Tibial nerve (tissue), 4 donors: ENCODE measurements around the gene LMNB1. TPM values are rescaled to one million over a fixed set of nuclear protein-coding genes. Genes with fewer than 3 reads are reported as not detected.

ENCODE experiments used
- DNase-seq, 2 donors: peaks; one replicate each; pipeline ENCODE4 v3.0.0-alpha.2; 2019; ENCODE audit warnings: low spot score in 2 of 2
- H3K27ac ChIP-seq, 4 donors: fragments of 200-600 bp; sonication (generic) in 3 of 4; one replicate each; pipeline ENCODE4 v1.5.1; 2017 to 2019; ENCODE audit warnings: mild to moderate bottlenecking in 1 of 4
- H3K27me3 ChIP-seq, 2 donors: fragments of 200-600 bp; sonication (generic) in 1 of 2; one replicate each; pipeline versions ENCODE4 v1.5.1 to v1.6.0; 2017 to 2019
- H3K36me3 ChIP-seq, 3 donors: fragments of 200-600 bp; sonication (generic); one replicate each; pipeline ENCODE4 v1.5.1; 2018 to 2019
- H3K4me1 ChIP-seq, 4 donors: fragments of 200-600 bp; sonication (generic) in 3 of 4; one replicate each; pipeline ENCODE4 v1.5.1; 2017 to 2019
- H3K4me3 ChIP-seq, 4 donors: fragments of 200-600 bp; sonication (generic) in 3 of 4; one replicate each; pipeline ENCODE4 v1.5.1; 2017 to 2019; ENCODE audit warnings: mild to moderate bottlenecking in 1 of 4, moderate library complexity in 1 of 4
- H3K9me3 ChIP-seq, 4 donors: fragments of 200-600 bp; sonication (generic) in 3 of 4; one replicate each; pipeline ENCODE4 v1.5.1; 2017 to 2019
- CTCF ChIP-seq, 5 experiments: fragments of 200-600 bp in 3 of 5; fragments of 450-650 bp in 2 of 5; sonication (generic) in 3 of 5; IDR thresholded peaks; one replicate each; pipeline ENCODE4 v1.5.1; 2016 to 2019; ENCODE audit warnings: antibody characterized with exemption in 5 of 5, mild to moderate bottlenecking in 3 of 5, moderate library complexity in 2 of 5
- EP300 ChIP-seq, 2 donors: sonication (generic); formaldehyde crosslinking; IDR thresholded peaks; one replicate each; pipeline ENCODE4 v1.6.1; 2017; ENCODE audit warnings: antibody characterized with exemption in 2 of 2, mild to moderate bottlenecking in 1 of 2
- POLR2A ChIP-seq, 2 donors: fragments of 450-650 bp; IDR thresholded peaks; one replicate each; pipeline ENCODE4 v1.6.1; 2017; ENCODE audit warnings: antibody characterized with exemption in 2 of 2, mild to moderate bottlenecking in 2 of 2, moderate library complexity in 2 of 2
- WGBS, 2 donors: methylation state at CpG; one replicate each; pipeline ENCODE4 v1.1.5; 2018; 5-methylcytosine and 5-hydroxymethylcytosine counted together
- total RNA-seq, 4 donors: library from RNA; depleted of rRNA; stranded (reverse); fragments of >200 nt; gene quantifications; one replicate each; pipeline ENCODE4 v1.1.0, GENCODE V29; 2016

The LMNB1 gene
- total RNA-seq, 4 donors from 2014 or later = 5.2 to 18.9 (median 12.0) TPM

GRCh38 chr5:126878085-126878484 lies 101.1 kb downstream of the LMNB1 start:
- Histone ChIP-seq H3K36me3 (peaks cover 0 to 5% (median 0%) of the 10 kb centered on the region in 3 donors), H3K27me3 (no peaks in the 10 kb centered on the region), H3K9me3 (no peaks in the 10 kb centered on the region), H3K4me3 (no peak overlapping the region), H3K4me1 (no peaks in the 10 kb centered on the region), H3K27ac (no peak overlapping the region)
- DNase-seq = no peak
- TF ChIP-seq CTCF (IDR thresholded peaks at IDR 0.05) (no peak), POLR2A (IDR thresholded peaks at IDR 0.05) (no peak), EP300 (IDR thresholded peaks at IDR 0.05) (no peak)
- 87 to 93% methylated on average over 13 of the region's 13 CpGs for WGBS, 2 donors

DNA sequence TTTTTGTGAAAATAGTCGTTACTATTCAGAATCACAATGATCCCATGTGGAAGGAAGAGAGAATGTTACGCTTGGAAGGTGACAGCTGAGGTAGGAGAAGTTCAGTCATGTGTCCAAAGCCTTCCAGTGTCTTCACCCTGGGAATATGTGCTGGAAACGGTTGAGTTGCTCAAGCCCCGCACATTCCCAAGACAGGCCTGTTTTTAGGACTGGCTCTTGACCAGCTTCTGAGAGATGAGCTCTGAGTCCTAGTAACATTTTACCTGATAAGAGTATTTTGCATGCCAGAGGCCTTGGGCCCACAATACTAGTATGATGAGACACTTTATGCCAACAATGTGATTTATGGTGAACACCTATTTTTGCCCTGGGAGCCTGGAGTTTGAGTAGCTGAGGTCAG lies 101.7 kb downstream of the LMNB1 start:
- Histone ChIP-seq H3K9me3 (no peaks in the 10 kb centered on the region), H3K27ac (no peak overlapping the region), H3K4me1 (no peaks in the 10 kb centered on the region), H3K27me3 (no peaks in the 10 kb centered on the region), H3K36me3 (peaks cover 0 to 5% (median 0%) of the 10 kb centered on the region in 3 donors), H3K4me3 (no peak overlapping the region)
- TF ChIP-seq POLR2A (IDR thresholded peaks at IDR 0.05) = no peak
- TF ChIP-seq CTCF (IDR thresholded peaks at IDR 0.05) = no peak
- TF ChIP-seq EP300 (IDR thresholded peaks at IDR 0.05) = no peak
- WGBS, 2 donors = 90 to 92% methylated on average over 4 of the region's 4 CpGs
- no peak for DNase-seq

DNA sequence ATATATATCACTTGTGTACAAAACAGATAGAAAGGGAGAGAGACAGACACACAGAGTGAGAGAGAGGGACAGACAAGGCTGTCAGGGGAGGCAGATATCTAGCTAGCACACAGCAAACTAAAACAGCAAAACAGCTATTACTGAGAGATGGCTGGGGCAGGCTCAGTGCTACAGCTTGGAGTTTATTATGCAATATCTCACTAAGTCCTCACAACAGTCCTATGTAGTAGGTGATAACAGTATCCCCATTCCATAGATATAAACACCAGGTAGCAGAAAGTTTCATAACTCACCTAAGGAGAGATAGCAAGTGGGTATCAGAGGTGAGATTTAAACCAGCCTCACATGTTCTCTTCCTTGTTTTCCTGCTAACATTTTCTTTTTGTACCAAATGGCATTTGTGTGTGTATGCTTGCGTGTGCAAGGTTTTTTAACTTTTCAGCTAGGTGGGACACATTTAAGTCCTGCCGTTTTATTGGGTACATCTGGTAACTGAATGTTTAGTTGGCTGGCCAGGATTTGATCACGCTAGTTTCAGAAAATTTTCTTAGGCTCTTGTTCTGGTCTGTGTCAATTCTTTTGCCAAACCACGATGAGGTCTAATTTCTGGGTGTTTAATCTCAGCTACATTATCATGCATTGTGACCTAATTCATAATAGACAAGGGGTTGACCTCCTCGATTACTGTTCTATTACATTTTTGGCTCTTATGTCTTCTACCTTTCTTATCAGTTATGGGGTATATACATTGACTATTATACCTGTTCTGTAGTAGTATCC lies 105.1 kb downstream of the LMNB1 start:
- Histone ChIP-seq H3K4me3 (no peak overlapping the region), H3K27ac (no peak overlapping the region), H3K27me3 (no peaks in the 10 kb centered on the region), H3K4me1 (no peaks in the 10 kb centered on the region), H3K36me3 (no peaks in the 10 kb centered on the region), H3K9me3 (no peaks in the 10 kb centered on the region)
- DNase-seq = no peak
- TF ChIP-seq POLR2A (IDR thresholded peaks at IDR 0.05) = no peak
- TF ChIP-seq CTCF (IDR thresholded peaks at IDR 0.05) = no peak
- no peak for TF ChIP-seq EP300 (IDR thresholded peaks at IDR 0.05)
- WGBS, 2 donors = 77 to 92% methylated on average over 5 of the region's 5 CpGs

GRCh38 chr5:126883564-126884245 lies 106.8 kb downstream of the LMNB1 start:
- Histone ChIP-seq H3K36me3 (no peaks in the 10 kb centered on the region), H3K9me3 (no peaks in the 10 kb centered on the region), H3K4me1 (no peaks in the 10 kb centered on the region), H3K27me3 (no peaks in the 10 kb centered on the region), H3K4me3 (no peak overlapping the region), H3K27ac (no peak overlapping the region)
- no peak for DNase-seq
- 72 to 74% methylated on average over 2 of the region's 2 CpGs for WGBS, 2 donors
- TF ChIP-seq CTCF (IDR thresholded peaks at IDR 0.05) (no peak), EP300 (IDR thresholded peaks at IDR 0.05) (no peak), POLR2A (IDR thresholded peaks at IDR 0.05) (no peak)

DNA sequence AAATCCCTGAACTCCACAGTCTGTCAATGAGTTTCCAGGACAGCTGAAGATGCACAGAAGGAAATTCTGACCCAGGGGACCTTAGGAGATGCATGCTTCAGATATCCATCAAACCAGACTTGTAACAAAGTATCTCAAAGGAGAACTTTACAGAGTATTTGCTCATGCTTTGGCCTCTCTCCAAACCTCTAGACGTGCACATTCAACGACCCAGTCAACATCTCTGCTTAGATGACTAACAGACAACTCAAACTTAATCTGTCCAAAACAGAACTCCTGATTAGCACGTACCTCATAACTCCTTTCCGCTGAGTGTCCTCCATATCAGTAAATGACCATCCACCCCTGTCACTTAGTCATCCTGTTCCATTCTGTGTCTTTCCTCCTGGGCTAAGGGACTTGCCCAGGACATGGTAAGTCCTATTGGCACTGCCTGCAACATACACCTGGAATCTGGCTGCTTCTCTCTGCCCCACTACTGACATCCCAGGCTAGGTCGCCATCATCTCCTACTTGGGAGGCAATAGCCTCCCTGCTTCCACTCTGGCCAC lies 107.4 kb downstream of the LMNB1 start:
- Histone ChIP-seq H3K36me3 (no peaks in the 10 kb centered on the region), H3K27me3 (no peaks in the 10 kb centered on the region), H3K9me3 (no peaks in the 10 kb centered on the region), H3K4me3 (no peak overlapping the region), H3K27ac (no peak overlapping the region), H3K4me1 (no peaks in the 10 kb centered on the region)
- 53 to 54% methylated on average over 5 of the region's 5 CpGs for WGBS, 2 donors
- no peak for TF ChIP-seq CTCF (IDR thresholded peaks at IDR 0.05)
- TF ChIP-seq EP300 (IDR thresholded peaks at IDR 0.05) = no peak
- TF ChIP-seq POLR2A (IDR thresholded peaks at IDR 0.05) = no peak
- DNase-seq = no peak
